ENCODE measurements around the gene ANKLE1.

ANKLE1 gene

DNA sequence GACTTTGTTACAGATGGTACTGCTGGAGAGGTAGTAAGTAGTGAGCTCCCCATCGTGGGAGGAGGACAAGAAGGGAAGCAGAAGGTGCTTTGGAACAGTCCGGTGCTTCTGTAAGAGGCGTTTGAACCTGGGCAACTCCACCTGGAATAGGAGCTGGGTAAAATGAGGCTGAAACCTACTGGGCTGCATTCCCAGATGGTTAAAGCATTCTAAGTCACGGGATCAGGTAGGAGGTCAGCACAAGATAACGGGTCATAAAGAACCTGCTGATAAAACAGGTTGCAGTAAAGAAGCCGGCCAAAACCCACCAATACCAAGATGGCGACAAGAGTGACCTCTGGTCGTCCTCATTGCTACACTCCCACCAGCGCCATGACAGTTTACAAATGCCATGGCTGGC, 5.1 kb downstream of the ANKLE1 start:
- Histone ChIP-seq H3K9me3 (ENCODE audit: insufficient read depth, low read depth, low read length) (no peaks in the 10 kb centered on the region), H3K4me3 (ENCODE audit: low read length, poor library complexity, severe bottlenecking) (no peak overlapping the region), H3K27me3 (ENCODE audit: insufficient read depth, low read length, poor library complexity, severe bottlenecking) (no peaks in the 10 kb centered on the region), H3K4me2 (ENCODE audit: low read depth, low read length, poor library complexity, severe bottlenecking) (no peak overlapping the region), H3K9ac (ENCODE audit: low read depth, low read length, poor library complexity, severe bottlenecking) (no peak overlapping the region), H3K9me2 (replicated peaks; ENCODE audit: low read depth, low read length) (no peaks in the 10 kb centered on the region), H3K36me3 (ENCODE audit: insufficient read depth, low read length) (no peaks in the 10 kb centered on the region), H3K79me2 (ENCODE audit: insufficient read depth, low read length) (no peaks in the 10 kb centered on the region), H3F3A (ENCODE audit: low read depth) (no peaks in the 10 kb centered on the region), H2AFZ (ENCODE audit: low read length) (no peak overlapping the region), H4K20me1 (ENCODE audit: insufficient read depth, low read length, poor library complexity, severe bottlenecking) (no peaks in the 10 kb centered on the region), H3K4me1 (ENCODE audit: insufficient read depth, low read length, poor library complexity, severe bottlenecking) (no peaks in the 10 kb centered on the region)
- TF ChIP-seq, protein P1, sequence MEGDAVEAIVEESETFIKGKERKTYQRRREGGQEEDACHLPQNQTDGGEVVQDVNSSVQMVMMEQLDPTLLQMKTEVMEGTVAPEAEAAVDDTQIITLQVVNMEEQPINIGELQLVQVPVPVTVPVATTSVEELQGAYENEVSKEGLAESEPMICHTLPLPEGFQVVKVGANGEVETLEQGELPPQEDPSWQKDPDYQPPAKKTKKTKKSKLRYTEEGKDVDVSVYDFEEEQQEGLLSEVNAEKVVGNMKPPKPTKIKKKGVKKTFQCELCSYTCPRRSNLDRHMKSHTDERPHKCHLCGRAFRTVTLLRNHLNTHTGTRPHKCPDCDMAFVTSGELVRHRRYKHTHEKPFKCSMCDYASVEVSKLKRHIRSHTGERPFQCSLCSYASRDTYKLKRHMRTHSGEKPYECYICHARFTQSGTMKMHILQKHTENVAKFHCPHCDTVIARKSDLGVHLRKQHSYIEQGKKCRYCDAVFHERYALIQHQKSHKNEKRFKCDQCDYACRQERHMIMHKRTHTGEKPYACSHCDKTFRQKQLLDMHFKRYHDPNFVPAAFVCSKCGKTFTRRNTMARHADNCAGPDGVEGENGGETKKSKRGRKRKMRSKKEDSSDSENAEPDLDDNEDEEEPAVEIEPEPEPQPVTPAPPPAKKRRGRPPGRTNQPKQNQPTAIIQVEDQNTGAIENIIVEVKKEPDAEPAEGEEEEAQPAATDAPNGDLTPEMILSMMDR (conservative IDR thresholded peaks at IDR 0.05; ENCODE audit: low read length): no peak
- TF ChIP-seq EZH2phosphoT487 (IDR thresholded peaks at IDR 0.05; ENCODE audit: borderline replicate concordance): no peak

DNA sequence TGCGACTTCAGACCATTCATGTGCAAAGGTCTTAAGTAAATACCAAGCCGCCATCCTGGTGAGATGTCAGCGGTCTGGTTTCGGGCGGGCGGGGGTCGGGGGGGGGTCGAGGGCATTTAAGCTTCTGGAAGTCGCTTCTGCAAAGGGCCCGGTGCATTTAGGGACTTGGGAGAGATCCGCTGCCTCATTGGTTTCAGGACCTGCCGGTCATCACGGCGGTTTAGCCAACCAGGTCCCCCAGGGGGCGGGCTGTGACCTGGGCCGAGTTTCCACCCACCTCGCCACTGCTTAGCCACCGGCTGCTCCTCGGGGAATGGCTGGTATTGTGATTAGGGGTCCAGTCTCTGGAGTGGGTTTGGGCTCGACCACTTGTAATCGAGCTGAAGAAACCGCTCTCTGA, 7.8 kb downstream of the ANKLE1 start:
- H3K36me3 ChIP-seq (ENCODE audit: insufficient read depth, low read length): no peaks in the 10 kb centered on the region
- no peak overlapping the region for H3K4me3 ChIP-seq (ENCODE audit: low read length, poor library complexity, severe bottlenecking)
- H3K9ac ChIP-seq (ENCODE audit: low read depth, low read length, poor library complexity, severe bottlenecking): no peak overlapping the region
- H3F3A ChIP-seq (ENCODE audit: low read depth): no peaks in the 10 kb centered on the region
- no peaks in the 10 kb centered on the region for H3K9me2 ChIP-seq (replicated peaks; ENCODE audit: low read depth, low read length)
- TF ChIP-seq, protein P1 (conservative IDR thresholded peaks at IDR 0.05; ENCODE audit: low read length): no peak
- no peak overlapping the region for H2AFZ ChIP-seq (ENCODE audit: low read length)
- no peak overlapping the region for H3K4me2 ChIP-seq (ENCODE audit: low read depth, low read length, poor library complexity, severe bottlenecking)
- no peaks in the 10 kb centered on the region for H4K20me1 ChIP-seq (ENCODE audit: insufficient read depth, low read length, poor library complexity, severe bottlenecking)
- H3K4me1 ChIP-seq (ENCODE audit: insufficient read depth, low read length, poor library complexity, severe bottlenecking): no peaks in the 10 kb centered on the region
- no peaks in the 10 kb centered on the region for H3K79me2 ChIP-seq (ENCODE audit: insufficient read depth, low read length)
- no peaks in the 10 kb centered on the region for H3K27me3 ChIP-seq (ENCODE audit: insufficient read depth, low read length, poor library complexity, severe bottlenecking)
- H3K9me3 ChIP-seq (ENCODE audit: insufficient read depth, low read depth, low read length): no peaks in the 10 kb centered on the region

DNA sequence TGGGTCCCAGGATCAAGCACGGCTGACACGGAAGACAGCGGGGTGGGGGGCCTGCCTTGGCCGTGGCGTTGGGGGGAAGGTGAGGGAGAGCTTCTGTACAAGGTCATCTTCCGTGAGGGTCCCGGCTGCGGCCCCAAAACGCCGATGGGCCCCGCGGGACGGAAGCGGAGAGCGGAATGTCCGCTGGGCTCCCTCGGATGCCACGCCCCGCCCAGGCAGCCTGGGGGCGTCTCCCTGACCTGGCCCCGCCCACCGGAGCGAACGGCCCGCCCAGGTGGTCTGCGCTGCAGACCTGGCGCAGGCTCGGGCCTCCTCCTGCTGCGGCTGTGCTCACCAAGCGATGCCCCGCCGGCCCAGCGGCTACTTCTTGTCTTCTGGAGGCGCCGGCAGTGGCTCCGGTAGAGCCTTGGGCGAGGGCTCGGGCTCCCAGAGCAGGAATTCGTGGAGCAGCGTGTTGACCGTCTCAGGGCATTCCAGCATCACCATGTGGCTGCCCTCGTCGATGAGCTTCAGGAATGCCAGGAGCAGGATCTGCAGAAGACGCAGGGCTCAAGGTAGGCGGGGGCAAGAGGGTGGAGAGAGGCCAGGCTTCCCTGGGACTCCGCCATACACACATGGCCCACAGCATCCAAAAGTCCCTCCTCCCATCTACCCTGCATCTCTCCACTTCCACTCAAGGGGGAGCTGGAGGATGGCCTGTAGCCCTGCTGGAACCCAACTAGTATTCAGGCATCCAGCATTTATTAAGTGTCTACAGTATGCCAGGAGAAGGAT, 10.8 kb downstream of the ANKLE1 start:
- no peaks in the 10 kb centered on the region for H3K9me2 ChIP-seq (replicated peaks; ENCODE audit: low read depth, low read length)
- no peaks in the 10 kb centered on the region for H3K4me1 ChIP-seq (ENCODE audit: insufficient read depth, low read length, poor library complexity, severe bottlenecking)
- no peak for TF ChIP-seq EZH2phosphoT487 (IDR thresholded peaks at IDR 0.05; ENCODE audit: borderline replicate concordance)
- TF ChIP-seq, protein P1 (conservative IDR thresholded peaks at IDR 0.05; ENCODE audit: low read length): peak; percentile 60
- no peaks in the 10 kb centered on the region for H3F3A ChIP-seq (ENCODE audit: low read depth)
- no peak overlapping the region for H3K9ac ChIP-seq (ENCODE audit: low read depth, low read length, poor library complexity, severe bottlenecking)
- H2AFZ ChIP-seq (ENCODE audit: low read length): no peak overlapping the region
- no peaks in the 10 kb centered on the region for H3K36me3 ChIP-seq (ENCODE audit: insufficient read depth, low read length)
- no peak overlapping the region for H3K4me3 ChIP-seq (ENCODE audit: low read length, poor library complexity, severe bottlenecking)
- H3K9me3 ChIP-seq (ENCODE audit: insufficient read depth, low read depth, low read length): no peaks in the 10 kb centered on the region
- H3K4me2 ChIP-seq (ENCODE audit: low read depth, low read length, poor library complexity, severe bottlenecking): no peak overlapping the region
- H3K79me2 ChIP-seq (ENCODE audit: insufficient read depth, low read length): no peaks in the 10 kb centered on the region
- no peaks in the 10 kb centered on the region for H4K20me1 ChIP-seq (ENCODE audit: insufficient read depth, low read length, poor library complexity, severe bottlenecking)
- no peaks in the 10 kb centered on the region for H3K27me3 ChIP-seq (ENCODE audit: insufficient read depth, low read length, poor library complexity, severe bottlenecking)
